Stimulated activated CD4-positive, alpha-beta T cell treated with anti-CD3 and anti-CD28 coated beads, Interleukin-2, amount 100 ng/mL, for 4 hours (primary cell): ENCODE results near the gene PHB1.
"Not testable (repeated sequence)": the region's sequence is repeated elsewhere in the genome, so short reads cannot be mapped to it uniquely, and the experiment has no call there.

Experiments used
- DNase-seq: peaks from one replicate; pipeline ENCODE4 v3.0.0-alpha.2; 2020; ENCODE audit warnings: low read depth

PHB1 gene

DNA sequence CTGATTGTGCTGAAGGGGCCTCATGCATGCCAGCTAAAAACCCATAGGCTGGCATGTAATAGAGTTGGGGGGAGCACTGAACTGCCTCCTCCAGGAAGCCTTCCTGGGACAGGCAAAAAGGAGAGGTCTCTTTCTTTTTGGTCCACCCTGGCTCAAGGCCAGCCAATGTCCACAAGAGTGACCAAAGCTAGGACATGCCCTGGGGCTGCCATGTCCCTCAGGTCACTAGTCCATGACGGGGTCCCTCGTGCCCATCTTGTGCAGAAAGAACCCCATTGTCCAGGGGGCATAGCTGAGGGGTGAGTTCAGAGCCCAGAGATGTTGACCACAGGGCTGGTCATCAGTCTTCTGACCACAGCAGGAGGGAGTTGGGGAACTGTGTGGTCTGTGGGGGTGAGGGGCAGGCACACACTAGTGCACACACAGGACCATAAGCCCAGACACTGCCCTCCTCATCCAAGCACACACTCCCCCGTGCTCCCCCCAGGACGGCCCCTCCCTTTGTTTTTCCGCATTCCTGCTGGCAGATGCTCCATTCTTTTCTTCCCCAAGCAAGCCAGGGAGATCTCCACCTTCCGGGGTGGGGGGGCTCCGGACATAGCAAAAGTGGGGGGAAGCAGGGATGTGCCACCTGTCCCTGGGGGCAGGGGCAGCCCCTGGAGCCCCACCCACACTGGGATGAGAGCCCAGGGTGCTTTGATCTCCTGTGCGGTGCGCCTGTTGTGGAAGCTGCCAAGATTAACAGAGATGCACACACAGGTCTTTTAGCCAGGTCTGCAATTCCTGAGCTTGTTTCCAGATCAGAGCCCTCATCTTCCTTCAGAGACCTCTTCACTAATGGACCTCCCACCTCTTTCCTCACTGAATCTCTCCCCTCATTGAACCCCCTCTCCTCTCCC, 25.2 kb upstream of the PHB1 start:
- DNase-seq = no peak

DNA sequence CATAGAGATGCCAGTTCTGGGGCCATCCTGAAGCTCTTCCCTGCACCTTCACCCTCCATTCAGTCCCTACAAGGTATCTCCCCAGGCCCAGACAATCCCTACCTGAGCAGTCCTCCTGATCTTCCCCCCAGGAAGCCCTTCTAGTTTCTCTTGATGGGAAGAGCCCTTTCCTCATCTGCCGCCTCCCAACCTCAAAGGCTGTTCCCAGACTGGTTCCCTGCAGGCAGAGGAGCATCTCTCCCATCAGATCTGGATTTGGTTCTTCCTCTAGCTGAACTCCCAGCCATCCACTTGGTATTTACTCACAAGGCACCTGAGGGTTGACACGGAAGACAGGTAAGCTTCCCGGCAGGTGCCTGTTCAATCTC, 24.6 kb upstream of the PHB1 start:
- no peak for DNase-seq

DNA sequence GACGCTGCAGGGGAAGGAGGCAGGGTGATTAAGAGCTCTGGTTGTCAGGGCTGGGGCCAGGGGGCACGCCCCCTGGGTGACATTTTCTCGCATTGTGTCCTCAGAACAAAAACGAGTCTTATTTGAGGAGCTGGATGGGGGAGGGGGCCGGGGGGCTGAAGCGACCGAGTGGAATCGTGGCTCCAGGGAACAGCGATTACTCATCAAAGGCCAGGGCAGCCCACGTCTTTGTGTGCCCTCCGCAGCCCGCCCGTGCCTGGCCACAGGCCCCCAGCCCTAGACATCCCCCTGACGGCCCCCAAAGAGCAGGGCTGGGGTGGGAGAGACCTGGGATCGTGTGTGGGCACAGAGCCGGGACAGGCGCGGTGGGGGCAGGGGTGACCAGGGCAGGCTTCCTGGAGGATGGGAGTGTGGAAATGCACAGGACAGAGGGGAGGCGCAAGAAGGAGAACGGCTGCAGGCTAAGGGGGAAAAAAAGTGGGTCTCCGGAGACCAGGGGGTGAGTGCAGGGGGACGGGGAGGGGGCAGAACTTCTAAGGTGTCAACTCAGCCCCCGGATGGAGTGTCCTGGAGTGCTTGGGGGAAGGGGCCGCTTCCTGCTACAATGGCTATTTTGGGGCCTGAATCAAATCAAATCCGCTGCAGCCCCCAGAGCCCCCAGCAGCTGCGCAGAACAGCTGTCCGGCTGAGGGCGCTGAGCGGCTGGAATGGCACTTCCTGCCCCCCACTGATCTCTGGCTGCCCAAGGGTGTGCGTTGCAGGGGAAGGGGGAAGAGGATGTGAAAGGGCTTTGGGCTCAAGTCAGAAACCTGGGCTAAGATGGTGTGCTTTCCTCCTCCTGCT, 24.0 kb upstream of the PHB1 start:
- DNase-seq = no peak

DNA sequence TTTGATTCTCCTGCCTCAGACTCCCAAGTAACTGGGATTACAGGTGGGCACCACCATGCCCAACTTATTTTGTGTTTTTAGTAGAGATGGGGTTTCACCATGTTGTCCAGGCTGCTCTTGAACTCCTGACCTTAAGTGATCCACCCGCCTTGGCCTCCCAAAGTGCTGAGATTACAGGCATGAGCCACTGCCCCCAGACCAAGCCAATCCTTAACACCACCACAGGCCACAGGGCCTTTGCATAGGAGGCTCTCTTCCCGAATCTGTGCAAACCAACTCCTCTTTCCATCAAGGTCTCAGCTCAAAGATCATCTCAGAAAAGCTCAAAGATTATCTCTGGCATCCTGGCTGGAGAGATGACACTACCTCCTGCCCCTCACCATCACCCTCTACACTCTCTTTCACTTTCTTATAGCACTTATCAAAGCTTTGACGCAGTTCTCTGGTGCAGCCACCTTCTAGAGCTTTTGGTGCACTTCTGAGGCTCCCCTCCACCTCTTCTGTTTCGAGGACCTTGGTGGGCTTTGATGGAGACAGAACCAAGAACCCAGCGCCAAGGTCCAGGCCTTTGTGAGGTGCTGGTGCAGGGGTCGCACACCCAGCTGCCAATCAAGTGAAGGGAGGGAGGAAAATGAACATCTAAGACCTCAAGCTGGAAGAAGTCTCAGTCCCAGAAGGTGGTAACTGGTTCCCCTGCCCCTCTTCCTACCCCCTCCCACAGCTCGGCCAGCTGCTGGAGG, 23.2 kb upstream of the PHB1 start:
- DNase-seq = no peak

DNA sequence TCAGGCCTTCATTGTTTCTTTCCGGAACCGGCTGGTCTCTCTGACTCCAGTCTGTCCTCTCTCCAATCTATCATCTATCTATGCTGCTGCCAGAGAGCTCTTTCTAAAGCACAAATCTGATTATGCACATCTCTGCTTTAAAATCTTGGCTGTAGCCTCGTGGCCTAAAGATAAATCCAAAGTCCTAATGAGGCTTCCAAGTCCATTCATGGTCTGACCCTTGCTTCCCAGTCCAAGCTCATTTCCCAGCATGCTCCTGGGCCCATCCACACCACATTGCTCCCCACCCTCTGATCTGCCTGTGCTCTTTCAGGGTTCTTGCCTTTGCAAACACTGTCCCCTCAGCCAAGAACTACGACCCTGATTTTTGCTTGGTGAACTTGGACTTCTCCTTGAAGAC, 21.5 kb upstream of the PHB1 start:
- no peak for DNase-seq

DNA sequence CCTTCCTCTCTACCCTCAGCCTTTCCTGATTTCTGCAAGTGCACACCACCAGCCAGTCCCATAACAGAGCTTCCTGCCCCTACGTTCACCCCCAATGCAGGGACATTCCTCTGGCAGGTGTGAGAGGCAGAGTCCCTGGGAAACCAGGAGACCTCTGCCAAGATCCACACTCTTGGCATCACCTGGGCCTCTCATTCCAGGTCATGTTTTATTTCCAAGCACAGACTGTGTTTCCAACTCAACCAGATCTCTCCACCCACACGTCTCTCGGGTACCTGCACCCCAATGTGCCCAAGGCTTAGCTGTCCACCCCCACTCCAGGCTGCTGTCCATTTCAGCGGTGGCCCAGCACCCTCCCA, 21.0 kb upstream of the PHB1 start:
- no peak for DNase-seq

DNA sequence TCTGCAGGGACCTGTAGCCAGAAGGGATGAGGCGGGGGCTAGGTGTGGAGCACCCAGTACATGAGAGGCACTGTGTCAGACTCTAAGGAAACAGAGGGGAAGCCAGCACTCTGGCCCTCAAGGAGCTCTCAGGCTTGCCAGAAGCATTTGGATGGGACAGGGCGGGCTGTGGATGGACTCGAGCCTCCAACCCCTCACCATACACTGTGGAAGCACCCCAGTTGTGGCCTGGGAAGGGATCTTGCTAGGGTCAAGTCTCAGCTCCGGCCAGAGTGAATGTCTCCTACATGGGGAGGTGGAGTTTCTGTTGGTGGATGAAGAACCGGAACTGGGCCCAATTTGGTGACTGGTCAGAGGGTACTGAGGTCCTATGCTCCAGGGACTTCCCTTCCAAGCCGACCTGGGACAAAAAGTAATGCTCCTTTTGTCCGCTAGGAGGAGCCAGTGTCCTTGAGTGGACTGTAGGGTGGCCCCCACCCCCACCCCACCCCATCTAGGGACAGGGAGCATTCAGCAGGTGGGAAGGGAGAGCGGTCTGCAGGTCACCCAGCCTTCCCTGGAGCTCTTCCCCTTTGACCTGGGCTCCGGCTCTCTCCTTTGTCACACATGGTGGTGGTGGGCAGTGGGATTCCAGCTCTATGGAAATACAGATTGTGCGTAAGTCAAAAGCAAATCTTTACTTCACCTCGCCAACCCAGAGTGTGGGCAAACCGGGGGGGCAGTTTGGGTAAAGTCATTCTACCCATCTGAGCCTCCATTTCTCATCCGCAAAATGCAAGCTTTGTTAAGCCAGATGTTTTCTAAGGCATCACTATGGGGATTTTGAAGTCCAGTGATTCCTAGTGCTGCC, 20.4 kb upstream of the PHB1 start:
- DNase-seq = no peak

DNA sequence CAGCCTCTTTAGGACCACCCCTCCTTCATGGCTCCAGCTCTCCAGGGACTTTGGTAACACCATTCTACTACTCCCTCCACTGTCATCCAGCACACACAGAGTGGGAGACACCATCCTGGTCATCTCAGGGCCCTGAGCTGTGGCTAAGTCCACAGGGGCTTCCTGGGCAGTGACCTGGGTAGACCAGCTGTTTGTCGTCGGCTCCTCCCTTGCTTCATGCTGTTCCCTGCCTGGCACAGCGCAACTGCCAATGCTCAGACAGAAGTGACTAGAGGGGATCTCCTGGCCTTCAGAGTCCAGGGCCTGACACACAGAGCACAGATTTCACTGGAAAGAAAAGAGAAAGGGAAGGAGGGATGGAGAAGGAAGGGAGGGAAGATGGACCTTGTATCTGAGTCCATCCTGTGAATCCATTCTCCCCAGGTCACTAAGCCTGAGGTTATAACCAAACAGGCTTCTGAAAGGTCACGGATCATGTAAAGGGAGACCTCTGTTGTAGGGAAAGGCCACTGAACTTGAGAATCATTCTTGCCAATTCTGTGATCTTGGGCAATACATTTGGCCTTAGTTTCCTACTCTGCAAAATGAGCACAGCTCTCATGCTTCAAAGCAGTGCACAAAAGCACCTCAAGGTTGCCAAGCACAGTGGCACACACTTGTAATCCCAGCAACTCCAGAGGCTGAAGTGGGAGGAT, 18.5 kb upstream of the PHB1 start:
- no peak for DNase-seq

DNA sequence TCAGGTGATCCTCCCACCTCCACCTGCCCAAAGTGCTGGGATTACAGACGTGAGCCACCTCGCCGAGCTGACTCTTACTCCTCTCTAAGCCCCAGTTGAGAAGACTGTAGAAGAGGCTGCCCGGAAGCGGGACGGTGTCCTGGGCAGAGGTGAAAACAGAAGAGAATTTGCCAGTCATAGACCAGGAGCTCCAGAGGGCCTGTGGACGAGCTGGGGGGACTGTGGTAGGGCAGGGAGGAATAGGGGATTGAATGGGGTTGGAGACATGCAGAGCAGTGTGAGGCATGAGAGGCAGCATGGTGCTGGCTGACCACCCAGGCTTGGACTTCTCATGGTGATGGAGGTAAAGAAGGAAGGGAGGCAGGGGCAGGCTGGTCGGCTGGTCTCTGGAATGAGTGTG, 17.1 kb upstream of the PHB1 start:
- no peak for DNase-seq

DNA sequence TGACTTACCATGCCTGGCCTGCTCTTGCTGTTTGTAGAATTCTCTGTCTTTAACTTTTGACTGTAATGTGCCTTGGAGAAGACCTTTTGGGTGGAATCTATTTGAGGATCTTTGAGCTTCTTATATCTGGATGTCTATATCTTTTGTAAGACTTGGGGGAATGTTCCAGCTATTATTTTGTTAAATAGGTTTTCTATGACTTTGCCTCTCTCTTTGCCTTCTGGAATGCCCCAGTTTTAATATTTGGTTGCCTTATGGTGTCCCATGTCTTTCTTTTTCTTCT, 10.3 kb upstream of the PHB1 start:
- no peak for DNase-seq

DNA sequence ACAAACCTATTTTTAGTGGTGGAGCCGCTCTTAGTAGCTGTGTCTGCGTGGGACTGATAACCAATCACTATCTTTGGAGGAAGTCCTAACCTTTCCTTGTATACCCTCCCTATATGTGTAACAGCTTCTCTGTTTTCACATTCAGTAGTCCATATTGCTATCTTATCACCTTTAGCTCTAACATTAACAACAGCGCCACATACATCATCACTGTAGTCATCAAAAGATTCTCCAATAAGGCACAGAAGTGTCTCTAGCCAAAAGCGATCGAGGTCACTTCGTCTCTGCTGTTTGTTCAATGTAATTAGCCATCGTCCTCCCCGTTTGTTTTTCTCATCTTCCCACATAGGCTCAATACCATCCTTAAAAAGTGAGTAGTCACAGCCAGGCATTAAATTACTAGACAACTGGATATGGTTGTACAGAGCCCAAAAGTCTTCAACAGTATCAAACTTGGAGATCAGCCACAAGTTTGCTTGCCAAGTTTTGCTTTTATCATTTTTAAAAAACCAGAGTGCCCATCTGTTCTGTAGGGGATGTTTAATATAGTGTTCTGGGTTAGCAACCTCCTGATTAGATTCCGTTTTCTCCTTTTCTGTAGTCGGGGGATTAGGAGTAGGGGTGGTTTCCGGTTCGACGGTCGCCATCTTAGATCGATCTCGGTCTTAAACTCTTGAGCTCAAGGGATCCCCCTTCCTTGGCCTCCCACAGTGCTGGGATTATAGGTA, 9.8 kb upstream of the PHB1 start:
- DNase-seq = not testable (repeated sequence)

DNA sequence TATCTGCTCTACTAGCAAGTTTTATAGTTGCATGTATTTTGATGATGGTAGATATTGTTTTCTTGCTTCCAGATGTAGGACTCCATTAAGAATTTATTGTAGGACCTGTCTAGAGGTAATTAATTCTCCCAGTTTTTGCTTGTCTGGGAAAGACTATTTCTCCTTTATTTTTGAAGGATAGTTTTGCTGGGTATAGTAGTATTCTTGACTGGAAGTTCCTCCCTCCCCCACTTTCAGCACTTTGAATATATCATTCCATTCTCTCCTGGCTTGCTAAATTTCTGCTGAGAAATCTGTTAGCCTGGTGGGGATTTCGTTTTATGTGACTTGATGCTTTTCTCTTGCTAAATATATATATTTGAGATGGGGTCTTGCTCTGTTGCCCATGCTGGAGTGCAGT, 8.0 kb upstream of the PHB1 start:
- no peak for DNase-seq

DNA sequence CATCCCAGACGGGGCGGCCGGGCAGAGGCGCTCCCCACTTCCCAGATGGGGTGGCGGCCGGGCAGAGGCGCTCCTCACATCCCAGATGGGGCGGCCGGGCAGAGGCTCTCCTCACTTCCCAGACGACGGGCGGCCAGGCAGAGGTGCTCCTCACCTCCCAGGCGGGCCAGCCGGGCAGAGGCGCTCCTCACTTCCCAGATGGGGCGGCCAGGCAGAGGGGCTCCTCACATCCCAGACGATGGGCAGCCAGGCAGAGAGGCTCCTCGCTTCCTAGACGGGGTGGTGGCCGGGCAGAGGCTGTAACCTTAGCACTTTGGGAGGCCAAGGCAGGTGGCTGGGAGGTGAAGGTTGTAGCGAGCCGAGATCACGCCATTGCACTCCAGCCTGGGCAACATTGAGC, 5.1 kb upstream of the PHB1 start:
- DNase-seq = not testable (repeated sequence)

DNA sequence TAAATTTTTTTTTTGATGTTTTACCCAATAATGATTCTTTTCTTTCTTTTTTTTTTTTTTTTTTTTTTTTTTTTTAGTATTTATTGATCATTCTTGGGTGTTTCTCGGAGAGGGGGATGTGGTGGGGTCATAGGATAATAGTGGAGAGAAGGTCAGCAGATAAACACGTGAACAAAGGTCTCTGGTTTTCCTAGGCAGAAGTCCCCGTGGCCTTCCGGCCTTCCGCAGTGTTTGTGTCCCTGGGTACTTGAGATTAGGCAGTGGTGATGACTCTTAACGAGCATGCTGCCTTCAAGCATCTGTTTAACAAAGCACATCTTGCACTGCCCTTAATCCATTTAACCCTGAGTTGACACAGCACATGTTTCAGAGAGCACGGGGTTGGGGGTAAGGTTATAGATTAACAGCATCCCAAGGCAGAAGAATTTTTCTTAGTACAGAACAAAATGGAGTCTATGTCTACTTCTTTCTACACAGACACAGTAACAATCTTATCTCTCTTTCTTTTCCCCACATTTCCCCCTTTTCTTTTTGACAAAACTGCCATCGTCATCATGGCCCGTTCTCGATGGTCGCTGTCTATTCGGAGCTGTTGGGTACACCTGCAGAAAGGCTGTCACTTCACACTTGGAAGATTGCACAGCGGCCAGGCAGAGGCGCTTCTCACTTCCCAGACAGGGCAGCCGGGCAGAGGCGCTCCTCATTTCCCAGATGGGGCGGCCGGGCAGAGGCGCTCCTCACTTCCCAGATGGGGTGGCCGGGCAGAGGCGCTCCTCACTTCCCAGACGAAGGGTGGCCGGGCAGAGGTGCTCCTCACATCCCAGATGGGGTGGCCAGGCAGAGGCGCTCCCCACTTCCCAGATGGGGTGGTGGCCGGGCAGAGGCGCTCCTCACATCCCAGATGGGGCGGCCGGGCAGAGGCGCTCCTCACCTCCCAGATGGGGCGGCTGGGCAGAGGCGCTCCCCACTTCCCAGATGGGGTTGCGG, 4.4 kb upstream of the PHB1 start:
- not testable (repeated sequence) for DNase-seq

DNA sequence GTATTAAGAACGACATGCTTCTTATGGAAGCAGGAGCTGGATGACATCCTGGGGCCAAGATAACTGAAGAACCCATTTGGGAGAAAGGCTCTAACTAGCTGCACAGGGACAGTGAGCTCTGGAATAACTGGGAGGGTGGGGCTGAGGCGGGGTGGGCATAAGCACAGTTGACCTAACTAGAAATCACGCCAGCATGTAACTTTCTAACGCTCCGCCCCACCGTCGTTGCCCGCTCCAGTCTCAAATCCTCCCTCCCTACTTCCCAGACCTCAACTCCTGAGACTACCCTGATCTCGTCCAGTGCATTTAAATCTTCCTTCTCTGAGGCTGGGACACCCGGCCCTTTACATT, 436 bp downstream of the PHB1 start:
- no peak for DNase-seq

DNA sequence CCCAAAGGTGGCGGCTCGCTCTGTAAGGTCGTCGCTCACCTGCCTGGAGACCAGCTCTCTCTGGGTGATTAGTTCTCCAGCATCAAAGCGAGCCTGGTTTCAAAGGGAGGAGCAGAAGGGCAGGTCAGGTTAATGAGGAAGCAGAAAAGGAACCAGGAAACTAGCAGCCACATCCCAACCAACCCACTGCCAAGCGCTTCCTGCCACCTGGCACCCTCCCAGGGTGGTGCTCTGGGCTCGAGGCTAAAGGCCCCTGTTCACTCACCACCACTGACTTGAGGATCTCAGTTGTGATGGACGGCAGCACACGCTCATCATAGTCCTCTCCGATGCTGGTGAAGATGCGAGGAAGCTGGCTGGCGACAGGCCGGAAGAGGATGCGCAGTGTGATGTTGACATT, 5.6 kb downstream of the PHB1 start:
- no peak for DNase-seq

DNA sequence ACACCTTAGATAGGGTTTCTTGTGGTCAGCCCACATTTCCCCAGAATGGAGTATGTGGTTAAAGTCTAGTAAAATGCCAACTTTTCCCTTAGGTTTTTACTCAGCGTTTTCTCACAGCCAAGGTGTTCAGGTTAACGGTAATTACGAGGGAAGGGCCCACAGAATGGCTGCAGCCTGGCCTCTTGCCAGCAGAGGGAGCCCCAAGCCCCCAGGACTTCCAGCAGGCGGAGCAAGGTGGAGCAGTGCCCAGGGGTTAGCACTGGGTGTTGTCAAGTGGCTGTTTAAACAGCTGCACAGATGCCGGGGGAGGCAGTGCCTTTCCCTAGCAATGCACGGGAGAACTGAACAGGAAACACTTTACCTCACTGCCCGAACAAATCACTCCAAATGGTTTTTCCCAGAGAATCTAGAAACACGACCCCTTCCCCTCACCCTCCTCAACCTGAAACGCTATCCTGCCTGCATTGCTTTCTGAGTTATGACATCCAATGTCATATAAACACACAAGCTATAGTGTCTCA, 6.6 kb downstream of the PHB1 start:
- peak; percentile 72 for DNase-seq

DNA sequence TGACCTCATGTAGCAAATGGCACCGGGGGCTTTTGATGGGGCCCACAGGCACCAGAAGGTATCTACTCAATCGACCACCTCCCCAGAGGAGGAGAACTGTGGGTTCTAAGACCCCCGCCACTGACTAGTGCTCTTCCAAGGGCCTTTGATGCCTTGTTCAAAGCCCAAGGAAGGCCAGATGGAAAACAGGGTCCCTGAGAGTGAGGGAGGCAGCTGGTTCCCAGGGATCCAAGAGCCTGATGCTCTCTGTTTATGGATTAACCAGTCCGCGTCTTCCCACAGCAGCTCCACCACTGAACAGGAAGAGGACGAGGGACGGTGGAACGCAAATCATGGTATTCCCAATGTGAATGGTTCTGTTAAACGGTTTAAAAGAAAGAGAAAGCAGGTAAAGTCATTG, 7.6 kb downstream of the PHB1 start:
- no peak for DNase-seq

DNA sequence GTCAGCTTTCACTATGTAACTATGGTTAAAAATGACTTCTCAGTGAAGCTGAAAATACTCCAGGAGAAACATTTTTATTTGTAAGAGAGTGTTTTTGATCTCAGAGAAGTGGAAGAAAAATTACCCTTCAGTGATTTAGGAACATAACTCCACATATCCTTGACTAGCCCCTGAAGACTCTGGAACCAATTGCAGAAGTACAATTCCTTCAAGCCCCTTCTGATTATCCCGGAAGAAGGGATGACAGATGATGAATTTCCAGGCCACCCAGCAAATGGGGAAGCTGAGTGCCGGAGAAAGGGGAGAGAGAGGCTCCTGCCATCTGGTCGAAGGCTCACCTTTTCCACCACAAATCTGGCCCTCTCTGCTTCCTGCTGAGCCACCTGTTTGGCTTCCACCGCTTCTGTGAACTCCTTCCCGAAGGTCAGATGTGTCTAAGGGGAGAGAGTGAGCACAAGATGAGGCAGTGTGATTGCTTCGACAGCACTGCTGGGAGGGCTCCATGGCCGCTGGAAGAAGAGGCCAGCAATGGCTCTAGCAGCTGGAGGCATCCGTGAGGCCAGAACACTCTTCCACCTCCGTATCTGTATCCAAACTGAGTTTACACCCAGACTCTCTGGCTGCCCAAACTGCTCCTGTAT, 8.1 kb downstream of the PHB1 start:
- DNase-seq = no peak
